Right lobe of liver (tissue), 4 donors: Measurements from ENCODE around the gene SCRN3.
"Not testable (repeated sequence)": the region's sequence is repeated elsewhere in the genome, so short reads cannot be mapped to it uniquely, and the experiment has no call there.

Experiments used
- CTCF ChIP-seq, 4 donors: fragments of 200-600 bp in 3 of 4; fragments of 450-650 bp in 1 of 4; IDR thresholded peaks; one replicate each; pipeline versions ENCODE4 v1.5.1 to v1.8.0; 2016 to 2022; ENCODE audit warnings: antibody characterized with exemption in 4 of 4, mild to moderate bottlenecking in 2 of 4
- POLR2A ChIP-seq: fragments of 450-650 bp; IDR thresholded peaks from one replicate; pipeline ENCODE4 v1.6.1; 2017; ENCODE audit warnings: antibody characterized with exemption, mild to moderate bottlenecking
- donor health status: DM: no; HTN: no; CAD: no.
- donor health status: DM: no; HTN: no; CAD: no.
- donor health status: DM: no; HTN: yes; CAD: no.

GRCh38 chr2:174359663-174360062 lies 35.9 kb upstream of the SCRN3 start:
- TF ChIP-seq CTCF (IDR thresholded peaks at IDR 0.05); POLR2A: not testable (repeated sequence)
